SK-N-SH (cell line): ENCODE measurements around the gene COL9A3.

Experiments
- CHD2 ChIP-seq: fragments of 150-350 bp; IDR thresholded peaks from 2 replicates; pipeline ENCODE4 v1.6.1; 2018; ENCODE audit warnings: low read length; ENCODE audit not compliant: partially characterized antibody
- CTCF ChIP-seq: fragments of 200-600 bp; sonication (generic); IDR thresholded peaks from 2 replicates; pipeline ENCODE4 v1.6.1; 2017; ENCODE audit warnings: antibody characterized with exemption, mild to moderate bottlenecking, moderate library complexity
- GATA2 ChIP-seq: sonication (generic); formaldehyde crosslinking; IDR thresholded peaks from 2 replicates; pipeline ENCODE4 v1.5.0; 2020; ENCODE audit warnings: mild to moderate bottlenecking, missing genetic modification reagents
- JUND ChIP-seq: IDR thresholded peaks from 2 replicates; pipeline ENCODE4 v1.4.0; 2012
- MAX ChIP-seq: IDR thresholded peaks from 2 replicates; pipeline ENCODE4 v1.4.0; 2012; ENCODE audit warnings: low read depth
- POLR2AphosphoS5 ChIP-seq: IDR thresholded peaks from 2 replicates; pipeline ENCODE4 v1.6.1; 2012; ENCODE audit warnings: low read depth, low read length
- RCOR1 ChIP-seq: fragments of 150-350 bp; IDR thresholded peaks from 2 replicates; pipeline ENCODE4 v1.6.1; 2017; ENCODE audit warnings: antibody characterized with exemption, low read length
- REST ChIP-seq: IDR thresholded peaks from 2 replicates; pipeline ENCODE4 v1.6.1; 2012; ENCODE audit warnings: mild to moderate bottlenecking, low read depth, low read length, moderate library complexity
- SMC3 ChIP-seq: IDR thresholded peaks from 2 replicates; pipeline ENCODE4 v1.6.1; 2012; ENCODE audit warnings: low read depth, low read length, improper control_type of control experiment
- USF1 ChIP-seq: IDR thresholded peaks from 2 replicates; pipeline ENCODE4 v1.4.0; 2012; ENCODE audit warnings: low read depth, borderline replicate concordance
- YY1 ChIP-seq: IDR thresholded peaks from 2 replicates; pipeline ENCODE4 v1.4.0; 2012; ENCODE audit warnings: low read depth, mild to moderate bottlenecking

- TF ChIP-seq JUND = no peak
- TF ChIP-seq POLR2AphosphoS5 = no peak
- no peak for TF ChIP-seq CTCF
- no peak for TF ChIP-seq MAX
- no peak for TF ChIP-seq RCOR1
- TF ChIP-seq GATA2 (CRISPR knock-in tag) = no peak
- TF ChIP-seq USF1 = no peak
- no peak for TF ChIP-seq SMC3
- no peak for TF ChIP-seq REST
- TF ChIP-seq YY1 = no peak
- no peak for TF ChIP-seq CHD2
Measured at GRCh38 chr20:62885896-62886708, 69.3 kb downstream of the COL9A3 start.
